NCI-H2029 treated with DMSO at 0.1 percent for 48 hours (cell line): ENCODE data around the gene GPS2.

Experiments
- DNase-seq: peaks from one replicate; lab custom pipeline; 2025; lab: John Stamatoyannopoulos, UW

Gene GPS2

DNA sequence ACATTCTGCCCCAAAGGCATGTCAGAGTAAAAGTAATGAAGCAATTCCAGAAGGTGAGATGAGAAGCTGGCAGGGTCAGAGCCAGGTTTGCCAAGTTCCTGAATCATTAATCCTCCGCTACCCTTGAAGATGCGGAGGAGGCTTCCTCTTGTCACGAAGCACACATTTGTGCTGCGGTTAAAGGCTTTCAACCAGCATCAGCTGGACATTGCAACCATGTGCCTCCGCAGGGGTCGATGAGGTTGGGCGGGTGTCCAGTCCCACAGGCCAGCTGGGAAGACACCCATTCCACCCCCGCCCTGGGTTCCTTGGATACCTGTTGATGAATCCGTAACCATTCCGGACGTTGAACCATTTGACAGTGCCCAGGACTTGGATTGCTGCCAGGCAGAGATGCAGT lies 22.0 kb downstream of the GPS2 start:
- no peak for DNase-seq

DNA sequence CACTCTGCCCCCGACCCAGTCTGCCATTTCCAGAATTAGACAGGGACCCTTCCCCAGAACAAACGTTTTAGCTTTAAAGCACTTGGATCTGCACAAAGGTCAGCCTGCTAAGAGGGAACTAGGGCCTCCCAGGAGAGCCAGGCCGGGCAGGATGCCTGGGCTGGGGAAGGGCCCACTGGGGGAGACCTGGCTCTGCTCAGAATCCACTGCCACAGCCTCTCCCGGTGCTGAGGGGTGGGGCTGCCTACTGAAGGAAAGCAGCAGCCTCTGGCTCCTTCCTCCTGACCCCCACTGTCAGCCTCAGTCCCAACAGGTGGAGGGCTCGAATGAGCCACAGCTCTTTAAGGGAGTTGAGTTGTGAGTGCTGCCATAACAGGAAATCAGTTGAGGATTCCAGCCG lies 22.4 kb downstream of the GPS2 start:
- DNase-seq, result no peak

DNA sequence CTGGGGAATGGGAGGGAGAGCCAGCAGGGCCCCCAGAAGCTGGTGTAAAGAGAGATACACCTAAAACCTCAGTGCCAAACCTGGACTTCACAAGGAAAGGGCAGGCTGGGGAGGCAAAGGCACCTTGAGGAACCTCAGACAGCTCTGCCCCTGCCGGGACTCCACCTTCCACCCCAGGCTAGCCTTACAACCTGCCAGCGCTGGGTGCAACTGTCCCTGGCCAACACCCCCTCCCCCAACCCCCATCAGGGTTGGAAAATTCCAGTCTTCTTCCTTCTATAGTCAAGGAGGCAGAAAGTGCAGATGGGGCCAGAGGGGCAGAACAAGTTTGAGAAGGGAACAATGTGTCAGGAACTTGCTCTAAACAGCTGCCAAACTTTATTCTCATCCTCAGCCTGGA lies 23.0 kb downstream of the GPS2 start:
- no peak for DNase-seq

DNA sequence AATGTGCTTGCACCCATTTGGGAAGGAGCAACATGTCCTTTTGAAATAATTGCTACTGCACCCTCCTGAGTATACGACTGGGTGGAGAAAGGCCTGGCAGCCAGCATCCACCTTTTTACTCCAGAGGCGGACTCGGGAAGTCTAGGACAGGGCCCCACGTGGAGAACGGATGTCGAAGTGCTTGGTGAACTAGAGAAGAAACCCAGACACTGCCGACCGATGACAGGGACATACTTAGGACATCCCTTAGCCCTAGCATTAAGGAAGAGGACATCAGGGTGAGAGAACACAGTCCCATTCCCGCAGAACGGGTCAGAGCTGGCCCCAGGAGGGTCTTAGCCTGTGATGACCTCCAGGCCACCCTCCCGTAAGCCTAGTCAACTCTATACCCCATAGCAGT lies 24.5 kb downstream of the GPS2 start:
- no peak for DNase-seq

- DNase-seq, result no peak
Observed at GRCh38 chr17:7290166-7290565, 25.0 kb downstream of the GPS2 start.

GRCh38 chr17:7289256-7290032 lies 25.7 kb downstream of the GPS2 start:
- no peak for DNase-seq

DNA sequence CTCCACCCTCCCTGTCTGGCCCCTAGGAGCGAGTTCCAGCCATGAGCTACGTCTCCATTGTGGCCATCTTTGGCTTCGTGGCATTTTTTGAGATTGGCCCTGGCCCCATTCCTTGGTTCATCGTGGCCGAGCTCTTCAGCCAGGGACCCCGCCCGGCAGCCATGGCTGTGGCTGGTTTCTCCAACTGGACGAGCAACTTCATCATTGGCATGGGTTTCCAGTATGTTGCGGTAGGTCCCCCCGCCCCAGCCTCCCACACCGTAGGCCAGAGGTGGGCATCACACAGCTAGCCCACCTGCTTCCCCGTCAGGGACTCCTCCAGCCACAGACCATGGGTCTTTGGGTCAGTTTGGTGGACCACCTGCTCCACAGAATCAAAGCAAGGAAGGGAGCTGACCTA lies 29.5 kb downstream of the GPS2 start:
- no peak for DNase-seq

GRCh38 chr17:7284911-7285310 lies 30.2 kb downstream of the GPS2 start:
- DNase-seq, result no peak

GRCh38 chr17:7283471-7284216 lies 31.5 kb downstream of the GPS2 start:
- no peak for DNase-seq

- no peak for DNase-seq
Observed at GRCh38 chr17:7282752-7283321, 32.3 kb downstream of the GPS2 start.

GRCh38 chr17:7281953-7282751 lies 33.0 kb downstream of the GPS2 start:
- DNase-seq, result no peak

DNA sequence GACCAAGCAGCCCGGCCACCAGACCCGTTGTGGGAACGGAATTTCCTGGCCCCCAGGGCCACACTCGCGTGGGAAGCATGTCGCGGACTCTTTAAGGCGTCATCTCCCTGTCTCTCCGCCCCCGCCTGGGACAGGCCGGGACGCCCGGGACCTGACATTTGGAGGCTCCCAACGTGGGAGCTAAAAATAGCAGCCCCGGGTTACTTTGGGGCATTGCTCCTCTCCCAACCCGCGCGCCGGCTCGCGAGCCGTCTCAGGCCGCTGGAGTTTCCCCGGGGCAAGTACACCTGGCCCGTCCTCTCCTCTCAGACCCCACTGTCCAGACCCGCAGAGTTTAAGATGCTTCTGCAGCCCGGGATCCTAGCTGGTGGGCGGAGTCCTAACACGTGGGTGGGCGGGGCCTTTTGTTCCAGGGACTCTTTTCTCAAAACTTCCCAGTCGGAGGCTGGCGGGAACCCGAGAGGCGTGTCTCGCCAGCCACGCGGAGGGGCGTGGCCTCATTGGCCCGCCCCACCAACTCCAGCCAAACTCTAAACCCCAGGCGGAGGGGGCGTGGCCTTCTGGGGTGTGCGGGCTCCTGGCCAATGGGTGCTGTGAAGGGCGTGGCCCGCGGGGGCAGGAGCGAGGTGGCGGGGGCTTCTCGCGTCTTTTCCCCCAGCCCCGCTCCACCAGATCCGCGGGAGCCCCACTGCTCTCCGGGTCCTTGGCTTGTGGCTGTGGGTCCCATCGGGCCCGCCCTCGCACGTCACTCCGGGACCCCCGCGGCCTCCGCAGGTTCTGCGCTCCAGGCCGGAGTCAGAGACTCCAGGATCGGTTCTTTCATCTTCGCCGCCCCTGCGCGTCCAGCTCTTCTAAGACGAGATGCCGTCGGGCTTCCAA lies 33.8 kb downstream of the GPS2 start, which contains the start of gene SLC2A4:
Gene SLC2A4, plus strand, starts transcription at position 645 of the 879 bp plus-strand sequence. Its CDS starts 217 bp downstream, at position 862.
- DNase-seq, result peak; percentile 25

GRCh38 chr17:7280519-7281073 lies 34.6 kb downstream of the GPS2 start:
- peak; percentile 54 for DNase-seq

DNA sequence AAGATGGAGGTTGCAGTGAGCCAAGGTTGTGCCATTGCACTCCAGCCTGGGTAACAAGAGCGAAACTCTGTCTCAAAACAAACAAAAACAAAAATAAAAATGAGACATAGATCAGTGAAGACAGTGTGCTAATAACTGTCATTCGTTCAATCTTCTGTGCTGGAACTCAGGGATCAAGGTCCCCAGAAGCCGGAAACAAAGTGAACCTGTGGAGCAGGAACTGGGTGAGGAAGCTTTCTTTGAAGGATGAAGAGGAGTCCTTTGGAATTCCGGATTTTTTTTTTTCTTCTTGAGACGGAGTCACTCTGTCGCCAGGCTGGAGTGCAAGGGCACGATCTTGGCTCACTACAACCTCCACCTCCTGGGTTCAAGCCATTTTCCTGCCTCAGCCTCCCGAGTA lies 35.7 kb downstream of the GPS2 start:
- DNase-seq, result no peak

- DNase-seq, result no peak
Observed at GRCh38 chr17:7266784-7267183, 48.4 kb downstream of the GPS2 start.

GRCh38 chr17:7263801-7264078 lies 51.4 kb downstream of the GPS2 start:
- DNase-seq, result no peak

- DNase-seq, result no peak
Observed at GRCh38 chr17:7262935-7263800, 52.0 kb downstream of the GPS2 start.
